ENCODE results near the gene SVOPL.

- TF ChIP-seq CTCF (conservative IDR thresholded peaks at IDR 0.05 in 1 of 2, IDR thresholded peaks at IDR 0.05 in 1 of 2; ENCODE audit: low read depth in 1 of 2, low read length in 2 of 2) (no peak), EZH2 (IDR thresholded peaks at IDR 0.05; ENCODE audit: low read length, missing control alignments) (no peak)
Observed at GRCh38 chr7:138584696-138585095, 116.5 kb downstream of the SVOPL start.

Data from fibroblast of lung (primary cell).